MCF 10A (cell line): ENCODE data around the gene FGFR2. TPM values are rescaled to one million over a fixed set of nuclear protein-coding genes. Genes with fewer than 3 reads are reported as not detected.

Source experiments
- BruUV-seq: library from RNA; stranded (reverse); fragments of 400-500 nt; replicated peaks from 2 replicates; lab custom pipeline; 2021; lab: Mats Ljungman, UMichigan
- CTCF ChIA-PET: fragments of 300-600 bp; sonication (Branson Sonifier 250); formaldehyde crosslinking; extraction: SDS; loops from one replicate; lab custom pipeline; 2021; ENCODE audit warnings: antibody characterized with exemption, inconsistent platforms; lab: Yijun Ruan, JAX
- POLR2A ChIA-PET: fragments of 300-600, 350-650 bp; sonication (Branson Sonifier 250); formaldehyde crosslinking; extraction: SDS; loops from one replicate; lab custom pipeline; 2020; ENCODE audit warnings: antibody characterized with exemption, inconsistent platforms; lab: Yijun Ruan, JAX
- DNase-seq: peaks from one replicate; pipeline ENCODE4 v3.0.0-alpha.2; 2018; ENCODE audit not compliant: unreplicated experiment
- H3K27ac Mint-ChIP-seq: one replicate; pipeline ENCODE4 v1.8.0; 2022; ENCODE audit warnings: mild to moderate bottlenecking, low read depth, mixed read lengths; ENCODE audit not compliant: unreplicated experiment
- H3K27me3 Mint-ChIP-seq: one replicate; pipeline ENCODE4 v1.8.0; 2022; ENCODE audit warnings: mixed read lengths; ENCODE audit not compliant: insufficient read depth, unreplicated experiment
- H3K36me3 Mint-ChIP-seq: one replicate; pipeline ENCODE4 v1.8.0; 2022; ENCODE audit warnings: mild to moderate bottlenecking, moderate library complexity, mixed read lengths; ENCODE audit not compliant: insufficient read depth, unreplicated experiment
- H3K4me1 Mint-ChIP-seq: one replicate; pipeline ENCODE4 v1.8.0; 2022; ENCODE audit warnings: mixed read lengths; ENCODE audit not compliant: insufficient read depth, unreplicated experiment
- H3K4me3 Mint-ChIP-seq: one replicate; pipeline ENCODE4 v1.8.0; 2022; ENCODE audit warnings: mild to moderate bottlenecking, moderate library complexity, mixed read lengths; ENCODE audit not compliant: unreplicated experiment
- H3K9me3 Mint-ChIP-seq: one replicate; pipeline ENCODE4 v1.8.0; 2022; ENCODE audit warnings: mixed read lengths; ENCODE audit not compliant: unreplicated experiment
- CTCF ChIP-seq: fragments of 200-600 bp; IDR thresholded peaks from one replicate; pipeline ENCODE4 v1.8.0; 2022; ENCODE audit warnings: antibody characterized with exemption, mild to moderate bottlenecking; ENCODE audit not compliant: unreplicated experiment
- intact Hi-C: fragments of 100-400 bp; cut with micrococcal nuclease; formaldehyde crosslinking; loops from 2 replicates; pipeline ENCODE4 v1.14.1; 2022
- total RNA-seq: library from RNA; stranded (reverse); gene quantifications from 2 replicates; pipeline ENCODE4 v1.2.3, GENCODE V29; 2022

FGFR2 gene
- total RNA-seq, 1 experiment from 2014 or later = 2.7 TPM

GRCh38 chr10:121531076-121531829 lies 67.0 kb downstream of the FGFR2 start:
- no peaks in the 10 kb centered on the region for H3K9me3 Mint-ChIP-seq
- no peaks in the 10 kb centered on the region for H3K36me3 Mint-ChIP-seq
- ChIA-PET POLR2A (no interaction called here), CTCF (interaction anchor here (0.6 kb wide), 2 partner anchors 20 to 367 kb away, joined by 3 read pairs; no protein-coding TSS in a partner anchor)
- TF ChIP-seq CTCF = no peak
- no peak overlapping the region for H3K27ac Mint-ChIP-seq
- H3K4me3 Mint-ChIP-seq = no peak overlapping the region
- no peak for DNase-seq
- intact Hi-C loops = no loop called here
- H3K27me3 Mint-ChIP-seq = no peaks in the 10 kb centered on the region
- peaks cover 2% of the 10 kb centered on the region for H3K4me1 Mint-ChIP-seq
- no TSS peak for BruUV-seq

GRCh38 chr10:121530481-121531075 lies 67.7 kb downstream of the FGFR2 start:
- H3K4me1 Mint-ChIP-seq = no peaks in the 10 kb centered on the region
- H3K9me3 Mint-ChIP-seq = no peaks in the 10 kb centered on the region

GRCh38 chr10:121527690-121528089 lies 70.6 kb downstream of the FGFR2 start:
- CTCF ChIA-PET = no interaction called here
- no TSS peak for BruUV-seq
- intact Hi-C loops = no loop called here
- DNase-seq = no peak
- Mint-ChIP-seq H3K4me1 (no peaks in the 10 kb centered on the region), H3K9me3 (no peaks in the 10 kb centered on the region), H3K27ac (no peak overlapping the region), H3K4me3 (no peak overlapping the region), H3K27me3 (no peaks in the 10 kb centered on the region), H3K36me3 (no peaks in the 10 kb centered on the region)
- TF ChIP-seq CTCF = no peak
- POLR2A ChIA-PET = interaction anchor here (0.7 to 0.9 kb wide), 2 partner anchors 9 to 68 kb away, joined by 3 read pairs; no protein-coding TSS in a partner anchor

More at GRCh38 chr10:121530481-121531075, 67.7 kb downstream of the FGFR2 start:
- Mint-ChIP-seq H3K4me3 (no peak overlapping the region), H3K36me3 (no peaks in the 10 kb centered on the region), H3K27me3 (no peaks in the 10 kb centered on the region), H3K27ac (no peak overlapping the region)
- intact Hi-C loops = no loop called here
- BruUV-seq = no TSS peak
- ChIA-PET POLR2A (no interaction called here), CTCF (interaction anchor here (0.6 kb wide), 1 partner anchor 368 kb away, joined by 3 read pairs; no protein-coding TSS in a partner anchor)
- no peak for DNase-seq
- TF ChIP-seq CTCF = no peak

- intact Hi-C loops = no loop called here
- ChIA-PET POLR2A (no interaction called here), CTCF (interaction anchor here (0.8 kb wide), 1 partner anchor 35 kb away, joined by 4 read pairs; no protein-coding TSS in a partner anchor)
- TF ChIP-seq CTCF = no peak
- H3K36me3 Mint-ChIP-seq = no peaks in the 10 kb centered on the region
- H3K27ac Mint-ChIP-seq = no peak overlapping the region
- no peak overlapping the region for H3K4me3 Mint-ChIP-seq
- H3K9me3 Mint-ChIP-seq = no peaks in the 10 kb centered on the region
- BruUV-seq = no TSS peak
- no peak for DNase-seq
- no peaks in the 10 kb centered on the region for H3K27me3 Mint-ChIP-seq
- no peaks in the 10 kb centered on the region for H3K4me1 Mint-ChIP-seq
These were observed 71.4 kb downstream of the FGFR2 start for GRCh38 chr10:121526801-121527221.
